ENCODE results near the gene MCC. TPM values are rescaled to one million over a fixed set of nuclear protein-coding genes. Genes with fewer than 3 reads are reported as not detected.

The MCC gene
- total and polyA plus RNA-seq, 4 donors = 4.5 to 20.0 (median 9.7) TPM

GRCh38 chr5:113157886-113158285 is 330.4 kb downstream of the MCC start:
- WGBS, 2 donors = 93 to 95% methylated on average over 4 of the region's 4 CpGs

DNA sequence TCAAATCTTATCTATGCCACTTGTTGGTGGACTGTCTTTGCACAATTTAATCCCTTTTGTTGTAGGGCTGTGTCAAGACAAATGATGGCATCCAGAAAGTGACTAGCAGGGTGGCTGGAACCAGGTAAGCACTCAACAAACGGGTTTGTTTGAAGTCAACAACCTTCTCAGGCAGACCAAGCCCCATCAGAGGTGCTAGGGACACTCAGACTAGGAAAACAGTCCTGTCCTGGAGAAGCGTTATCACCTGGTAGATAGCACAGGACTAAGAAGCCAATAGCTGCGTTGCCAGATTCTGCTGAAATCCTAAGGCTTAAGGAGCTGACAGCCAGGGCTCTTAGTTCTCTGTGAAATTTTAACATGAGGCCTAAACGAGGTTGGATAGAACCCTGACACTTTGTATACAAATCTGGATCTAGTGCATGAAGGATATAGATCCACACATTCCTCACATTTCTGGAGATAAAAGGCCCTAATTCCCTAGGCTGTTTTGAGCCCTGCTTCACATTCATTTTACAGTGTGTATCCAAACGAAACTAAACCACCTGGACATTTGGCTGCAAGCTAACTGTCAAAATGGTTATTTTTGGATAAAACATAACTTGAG is 331.9 kb downstream of the MCC start:
- no peaks in the 10 kb centered on the region for H3K4me1 ChIP-seq (ENCODE audit: control insufficient read depth in 1 of 2, insufficient read depth in 2 of 2, low read length in 2 of 2)
- WGBS, 2 donors = 83 to 86% methylated on average over 5 of the region's 5 CpGs
- H3K9me3 ChIP-seq (ENCODE audit: control insufficient read depth, low read length) = peaks cover 1% of the 10 kb centered on the region
- H3K4me3 ChIP-seq (ENCODE audit: low read length in 2 of 2) = no peak overlapping the region
- DNase-seq (no peak), ATAC-seq (ENCODE audit: low FRiP score) (no peak)
- H3K27me3 ChIP-seq (ENCODE audit: control insufficient read depth in 1 of 2, insufficient read depth in 2 of 2, low read length in 1 of 2) = no peaks in the 10 kb centered on the region
- H3K27ac ChIP-seq (ENCODE audit: low read depth in 1 of 2, low read length in 2 of 2) = no peak overlapping the region
- intact Hi-C loops (cut with DNase I) = no loop called here
- H3K36me3 ChIP-seq (ENCODE audit: control insufficient read depth in 1 of 2, insufficient read depth in 2 of 2, low read length in 1 of 2) = no peaks in the 10 kb centered on the region

More at GRCh38 chr5:113157886-113158285, 330.4 kb downstream of the MCC start:
- ATAC-seq (ENCODE audit: low FRiP score) (no peak), DNase-seq (no peak)
- Histone ChIP-seq H3K4me3 (ENCODE audit: low read length in 2 of 2) (no peak overlapping the region), H3K9me3 (ENCODE audit: control insufficient read depth, low read length) (peaks cover 1% of the 10 kb centered on the region), H3K27ac (ENCODE audit: low read depth in 1 of 2, low read length in 2 of 2) (no peak overlapping the region), H3K4me1 (ENCODE audit: control insufficient read depth in 1 of 2, insufficient read depth in 2 of 2, low read length in 2 of 2) (no peaks in the 10 kb centered on the region), H3K27me3 (ENCODE audit: control insufficient read depth in 1 of 2, insufficient read depth in 2 of 2, low read length in 1 of 2) (no peaks in the 10 kb centered on the region), H3K36me3 (ENCODE audit: control insufficient read depth in 1 of 2, insufficient read depth in 2 of 2, low read length in 1 of 2) (no peaks in the 10 kb centered on the region)
- intact Hi-C loops (cut with DNase I) = no loop called here

DNA sequence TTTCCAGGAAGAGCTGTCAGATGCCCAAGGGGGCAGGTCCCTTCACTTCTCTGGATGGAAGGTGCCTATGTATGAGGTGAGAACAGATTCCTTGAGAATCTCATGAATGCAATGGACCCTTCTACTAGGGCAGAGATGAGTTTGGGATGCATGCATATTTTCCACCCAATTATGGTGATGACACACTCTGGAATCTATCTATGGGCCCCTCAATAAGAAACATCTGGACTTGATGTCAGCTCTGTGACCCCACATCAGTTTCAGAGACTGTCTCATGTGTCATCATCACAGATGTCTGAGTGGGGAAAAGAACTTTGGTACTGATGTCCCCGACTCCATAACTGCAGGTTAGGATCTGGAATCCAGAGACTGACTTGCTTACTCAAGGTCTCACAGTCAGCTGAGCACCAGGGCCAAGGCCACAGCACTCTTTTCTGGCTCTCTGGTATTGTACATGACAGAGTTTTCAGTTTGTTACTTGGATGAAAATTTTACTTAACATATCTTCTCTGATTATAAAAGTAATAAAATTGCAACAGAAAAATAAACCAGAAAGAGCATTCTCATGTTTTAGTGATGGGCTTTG is 334.6 kb downstream of the MCC start:
- DNase-seq = no peak
- Histone ChIP-seq H3K4me3 (ENCODE audit: low read length in 2 of 2) (no peak overlapping the region), H3K36me3 (ENCODE audit: control insufficient read depth in 1 of 2, insufficient read depth in 2 of 2, low read length in 1 of 2) (no peaks in the 10 kb centered on the region), H3K9me3 (ENCODE audit: control insufficient read depth, low read length) (peaks cover 1% of the 10 kb centered on the region), H3K27ac (ENCODE audit: low read depth in 1 of 2, low read length in 2 of 2) (no peak overlapping the region), H3K4me1 (ENCODE audit: control insufficient read depth in 1 of 2, insufficient read depth in 2 of 2, low read length in 2 of 2) (no peaks in the 10 kb centered on the region), H3K27me3 (ENCODE audit: control insufficient read depth in 1 of 2, insufficient read depth in 2 of 2, low read length in 1 of 2) (no peaks in the 10 kb centered on the region)
- no peak for ATAC-seq (ENCODE audit: low FRiP score)
- WGBS, 2 donors = 54 to 90% methylated on average over 1 of the region's 1 CpG
- intact Hi-C loops (cut with DNase I) = no loop called here

DNA sequence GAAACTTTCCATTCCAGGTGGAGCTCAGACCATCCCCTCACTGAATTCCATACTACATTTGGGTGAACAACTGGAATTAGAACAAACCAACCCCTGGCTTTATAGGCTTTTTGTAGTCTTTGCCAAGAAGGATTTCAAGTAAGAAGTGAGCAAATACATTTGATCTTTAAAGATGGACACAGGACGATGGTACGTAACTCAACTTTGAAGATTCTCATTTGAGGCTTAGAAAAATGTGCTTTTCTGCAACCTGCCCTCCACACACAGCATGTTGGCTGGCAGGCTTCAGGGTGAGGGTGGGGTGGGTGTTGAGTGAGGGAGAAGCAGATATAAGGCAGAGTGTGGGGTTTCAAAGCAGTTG is 335.9 kb downstream of the MCC start:
- no peak overlapping the region for H3K4me3 ChIP-seq (ENCODE audit: low read length in 2 of 2)
- H3K9me3 ChIP-seq (ENCODE audit: control insufficient read depth, low read length) = peaks cover 1% of the 10 kb centered on the region
- no peaks in the 10 kb centered on the region for H3K27me3 ChIP-seq (ENCODE audit: control insufficient read depth in 1 of 2, insufficient read depth in 2 of 2, low read length in 1 of 2)
- H3K36me3 ChIP-seq (ENCODE audit: control insufficient read depth in 1 of 2, insufficient read depth in 2 of 2, low read length in 1 of 2) = no peaks in the 10 kb centered on the region
- intact Hi-C loops (cut with DNase I) = no loop called here
- ATAC-seq (ENCODE audit: low FRiP score) (no peak), DNase-seq (no peak)
- H3K4me1 ChIP-seq (ENCODE audit: control insufficient read depth in 1 of 2, insufficient read depth in 2 of 2, low read length in 2 of 2) = no peaks in the 10 kb centered on the region
- H3K27ac ChIP-seq (ENCODE audit: low read depth in 1 of 2, low read length in 2 of 2) = no peak overlapping the region
- WGBS, 2 donors = 98 to 99% methylated on average over 2 of the region's 2 CpGs

DNA sequence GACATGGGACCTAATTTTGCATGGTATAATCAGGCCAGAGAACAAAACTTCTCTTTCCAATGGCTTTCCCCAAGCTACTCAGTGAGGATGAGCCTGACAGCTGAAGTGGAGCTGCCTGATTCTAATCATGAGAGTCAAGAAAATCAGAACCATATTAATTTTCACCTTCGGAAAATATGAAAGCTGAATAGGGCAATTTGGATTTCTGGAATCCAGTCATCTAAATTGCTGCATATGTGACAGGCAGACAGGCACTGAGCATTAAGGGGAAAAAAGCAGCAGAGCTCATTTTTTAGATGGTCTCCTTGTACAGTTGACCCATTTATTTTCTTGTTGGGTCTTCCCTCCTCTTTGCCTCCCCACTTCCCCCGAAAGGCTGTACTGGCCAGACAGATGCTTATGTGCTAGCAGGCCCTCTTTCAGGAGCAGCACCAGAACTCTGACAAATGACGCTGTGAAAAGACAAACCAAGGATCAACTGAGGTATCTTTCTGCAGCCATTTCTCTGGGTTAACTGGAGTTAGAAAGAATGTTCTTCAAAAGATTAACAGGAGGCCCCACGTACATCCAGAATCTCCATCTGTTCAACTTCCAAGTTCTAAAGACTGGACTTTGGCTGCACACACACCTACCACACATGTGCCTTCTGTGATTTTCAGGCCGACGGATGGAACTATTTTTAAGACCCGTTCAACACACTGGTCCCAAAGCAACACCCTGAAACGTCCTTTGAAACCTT is 336.4 kb downstream of the MCC start:
- Histone ChIP-seq H3K4me3 (ENCODE audit: low read length in 2 of 2) (no peak overlapping the region), H3K9me3 (ENCODE audit: control insufficient read depth, low read length) (peaks cover 1% of the 10 kb centered on the region), H3K4me1 (ENCODE audit: control insufficient read depth in 1 of 2, insufficient read depth in 2 of 2, low read length in 2 of 2) (no peaks in the 10 kb centered on the region), H3K27me3 (ENCODE audit: control insufficient read depth in 1 of 2, insufficient read depth in 2 of 2, low read length in 1 of 2) (no peaks in the 10 kb centered on the region), H3K36me3 (ENCODE audit: control insufficient read depth in 1 of 2, insufficient read depth in 2 of 2, low read length in 1 of 2) (no peaks in the 10 kb centered on the region), H3K27ac (ENCODE audit: low read depth in 1 of 2, low read length in 2 of 2) (no peak overlapping the region)
- 82 to 91% methylated on average over 8 of the region's 8 CpGs for WGBS, 2 donors
- intact Hi-C loops (cut with DNase I) = no loop called here
- ATAC-seq (ENCODE audit: low FRiP score) (no peak), DNase-seq (no peak)

- no peak for ATAC-seq (ENCODE audit: low FRiP score)
- WGBS, 2 donors = 93 to 95% methylated on average over 7 of the region's 7 CpGs
These were observed 337.4 kb downstream of the MCC start for GRCh38 chr5:113150821-113151220.

DNA sequence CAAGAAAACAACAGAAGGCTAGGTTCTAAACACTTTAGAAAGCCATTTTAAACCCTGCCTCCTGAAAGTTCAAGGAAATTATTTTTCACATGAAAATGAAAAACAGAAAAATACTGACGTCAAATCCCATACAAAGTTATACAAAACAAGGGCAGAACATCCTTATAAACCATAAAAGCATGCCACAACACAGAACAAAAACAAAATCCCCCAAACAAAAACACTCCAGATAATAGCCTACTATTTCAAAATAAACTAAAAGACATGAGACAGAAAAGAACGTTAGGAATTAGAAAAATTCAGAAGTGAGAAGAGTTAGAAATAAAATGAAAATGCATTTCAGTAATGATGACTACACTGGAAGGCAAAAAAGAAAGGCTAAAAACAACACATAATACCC is 338.0 kb downstream of the MCC start:
- Histone ChIP-seq H3K4me1 (ENCODE audit: control insufficient read depth in 1 of 2, insufficient read depth in 2 of 2, low read length in 2 of 2) (no peaks in the 10 kb centered on the region), H3K36me3 (ENCODE audit: control insufficient read depth in 1 of 2, insufficient read depth in 2 of 2, low read length in 1 of 2) (no peaks in the 10 kb centered on the region), H3K27me3 (ENCODE audit: control insufficient read depth in 1 of 2, insufficient read depth in 2 of 2, low read length in 1 of 2) (no peaks in the 10 kb centered on the region), H3K4me3 (ENCODE audit: low read length in 2 of 2) (no peak overlapping the region), H3K27ac (ENCODE audit: low read depth in 1 of 2, low read length in 2 of 2) (no peak overlapping the region), H3K9me3 (ENCODE audit: control insufficient read depth, low read length) (no peaks in the 10 kb centered on the region)
- ATAC-seq (ENCODE audit: low FRiP score) = no peak
- 69 to 76% methylated on average over 2 of the region's 2 CpGs for WGBS, 2 donors
- no peak for DNase-seq
- intact Hi-C loops (cut with DNase I) = no loop called here

More at GRCh38 chr5:113150821-113151220, 337.4 kb downstream of the MCC start:
- Histone ChIP-seq H3K4me3 (ENCODE audit: low read length in 2 of 2) (no peak overlapping the region), H3K27ac (ENCODE audit: low read depth in 1 of 2, low read length in 2 of 2) (no peak overlapping the region), H3K36me3 (ENCODE audit: control insufficient read depth in 1 of 2, insufficient read depth in 2 of 2, low read length in 1 of 2) (no peaks in the 10 kb centered on the region), H3K27me3 (ENCODE audit: control insufficient read depth in 1 of 2, insufficient read depth in 2 of 2, low read length in 1 of 2) (no peaks in the 10 kb centered on the region), H3K4me1 (ENCODE audit: control insufficient read depth in 1 of 2, insufficient read depth in 2 of 2, low read length in 2 of 2) (no peaks in the 10 kb centered on the region), H3K9me3 (ENCODE audit: control insufficient read depth, low read length) (peaks cover under 1% of the 10 kb centered on the region)
- intact Hi-C loops (cut with DNase I) = no loop called here
- no peak for DNase-seq

GRCh38 chr5:113147537-113147936 is 340.7 kb downstream of the MCC start:
- DNase-seq (no peak), ATAC-seq (ENCODE audit: low FRiP score) (no peak)
- Histone ChIP-seq H3K4me3 (ENCODE audit: low read length in 2 of 2) (no peak overlapping the region), H3K4me1 (ENCODE audit: control insufficient read depth in 1 of 2, insufficient read depth in 2 of 2, low read length in 2 of 2) (no peaks in the 10 kb centered on the region), H3K36me3 (ENCODE audit: control insufficient read depth in 1 of 2, insufficient read depth in 2 of 2, low read length in 1 of 2) (no peaks in the 10 kb centered on the region), H3K9me3 (ENCODE audit: control insufficient read depth, low read length) (no peaks in the 10 kb centered on the region), H3K27me3 (ENCODE audit: control insufficient read depth in 1 of 2, insufficient read depth in 2 of 2, low read length in 1 of 2) (no peaks in the 10 kb centered on the region), H3K27ac (ENCODE audit: low read depth in 1 of 2, low read length in 2 of 2) (no peak overlapping the region)
- 71 to 77% methylated on average over 7 of the region's 7 CpGs for WGBS, 2 donors
- intact Hi-C loops (cut with DNase I) = no loop called here

DNA sequence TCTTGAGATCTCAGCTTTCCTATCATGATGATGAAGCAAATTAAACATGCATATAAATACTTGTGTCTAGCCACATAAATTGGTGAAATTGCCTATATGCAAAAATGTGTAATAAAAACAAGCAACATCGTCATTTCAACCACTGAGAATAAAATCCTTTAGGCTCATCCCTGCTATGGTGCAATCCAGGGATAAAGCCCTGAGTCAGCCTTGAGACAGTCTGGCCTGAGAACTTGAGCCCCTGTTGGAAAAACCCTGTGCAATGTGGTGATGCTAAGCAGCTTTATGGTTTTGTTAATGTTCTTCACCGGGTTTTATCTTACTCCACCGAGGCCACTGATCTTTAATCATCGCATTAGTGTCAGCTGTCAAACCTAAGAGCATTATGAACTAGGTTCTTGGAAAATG is 341.1 kb downstream of the MCC start:
- intact Hi-C loops (cut with DNase I) = no loop called here
- no peak overlapping the region for H3K27ac ChIP-seq (ENCODE audit: low read depth in 1 of 2, low read length in 2 of 2)
- H3K9me3 ChIP-seq (ENCODE audit: control insufficient read depth, low read length) = no peaks in the 10 kb centered on the region
- no peak for DNase-seq
- H3K27me3 ChIP-seq (ENCODE audit: control insufficient read depth in 1 of 2, insufficient read depth in 2 of 2, low read length in 1 of 2) = no peaks in the 10 kb centered on the region
- H3K36me3 ChIP-seq (ENCODE audit: control insufficient read depth in 1 of 2, insufficient read depth in 2 of 2, low read length in 1 of 2) = no peaks in the 10 kb centered on the region
- H3K4me1 ChIP-seq (ENCODE audit: control insufficient read depth in 1 of 2, insufficient read depth in 2 of 2, low read length in 2 of 2) = no peaks in the 10 kb centered on the region
- ATAC-seq (ENCODE audit: low FRiP score) = no peak
- WGBS, 2 donors = 60 to 73% methylated on average over 4 of the region's 4 CpGs
- no peak overlapping the region for H3K4me3 ChIP-seq (ENCODE audit: low read length in 2 of 2)

All from aorta (tissue), 5 donors.